SK-N-SH (cell line): Measurements from ENCODE around the gene KLHL30.

ENCODE experiments used
- CTCF ChIP-seq: fragments of 200-600 bp; sonication (generic); IDR thresholded peaks from 2 replicates; pipeline ENCODE4 v1.6.1; 2017; ENCODE audit warnings: antibody characterized with exemption, mild to moderate bottlenecking, moderate library complexity
- FOXM1 ChIP-seq: IDR thresholded peaks from 2 replicates; pipeline ENCODE4 v1.4.0; 2012; ENCODE audit warnings: low read depth, mild to moderate bottlenecking

DNA sequence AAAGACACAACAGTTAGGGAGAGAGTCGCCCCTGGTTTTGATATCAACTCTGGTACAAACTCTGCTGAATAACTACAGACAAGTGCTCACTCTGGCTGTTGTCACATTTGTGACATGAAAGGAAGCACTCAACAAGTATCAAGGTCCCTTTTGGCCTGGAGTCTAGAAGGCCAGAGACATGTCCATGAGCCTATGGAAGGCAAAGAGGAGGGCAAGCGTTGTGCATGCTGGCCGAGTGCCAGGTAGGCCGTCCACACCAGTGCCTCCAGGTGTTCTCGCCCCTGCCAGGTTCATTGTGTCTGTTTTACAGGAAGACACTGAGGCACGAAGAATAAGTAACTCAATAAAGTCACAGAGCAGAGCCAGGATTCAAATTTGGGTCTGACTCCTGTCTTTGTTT is 43.9 kb downstream of the KLHL30 start:
- TF ChIP-seq FOXM1, result no peak
- no peak for TF ChIP-seq CTCF
